Endothelial cell (in vitro differentiated cells): ENCODE data around the gene DDB1. TPM values are rescaled to one million over a fixed set of nuclear protein-coding genes. Genes with fewer than 3 reads are reported as not detected.
"Not testable (repeated sequence)": the region's sequence is repeated elsewhere in the genome, so short reads cannot be mapped to it uniquely, and the experiment has no call there.

Experiments used
- DNase-seq: peaks from one replicate; pipeline ENCODE4 v3.0.0; 2021; ENCODE audit warnings: low spot score
- H3K27ac Mint-ChIP-seq: one replicate; pipeline ENCODE4 v1.8.0; 2021; ENCODE audit warnings: mixed read lengths, inconsistent platforms; ENCODE audit not compliant: unreplicated experiment
- H3K27me3 Mint-ChIP-seq: one replicate; pipeline ENCODE4 v1.8.0; 2021; ENCODE audit warnings: mild to moderate bottlenecking, moderate library complexity, mixed read lengths, inconsistent platforms; ENCODE audit not compliant: unreplicated experiment
- H3K36me3 Mint-ChIP-seq: one replicate; pipeline ENCODE4 v1.8.0; 2021; ENCODE audit warnings: mild to moderate bottlenecking, low read depth, mixed read lengths, inconsistent platforms; ENCODE audit not compliant: unreplicated experiment
- H3K4me1 Mint-ChIP-seq: one replicate; pipeline ENCODE4 v1.8.0; 2021; ENCODE audit warnings: mild to moderate bottlenecking, mixed read lengths, inconsistent platforms; ENCODE audit not compliant: unreplicated experiment
- H3K4me3 Mint-ChIP-seq: one replicate; pipeline ENCODE4 v1.8.0; 2021; ENCODE audit warnings: mild to moderate bottlenecking, mixed read lengths, inconsistent platforms; ENCODE audit not compliant: unreplicated experiment
- H3K9me3 Mint-ChIP-seq: one replicate; pipeline ENCODE4 v1.8.0; 2021; ENCODE audit warnings: mixed read lengths, inconsistent platforms; ENCODE audit not compliant: unreplicated experiment
- total RNA-seq: library from RNA; stranded (reverse); fragmentation: NEBNext Ultra II Directional; extraction: Animal tissue kit (Norgen Biotek cat#: 25700); gene quantifications from one replicate; pipeline ENCODE4 v1.2.1, GENCODE V29; 2021; ENCODE audit not compliant: unreplicated experiment
- TF ChIP-seq, protein P1 (sequence below): fragments of 200-600 bp; sonication (generic); IDR thresholded peaks from one replicate; pipeline ENCODE4 v1.5.0; 2021; ENCODE audit warnings: antibody characterized with exemption; ENCODE audit not compliant: unreplicated experiment

The DDB1 gene
- total RNA-seq, 1 donor from 2014 or later, result 239 TPM

DNA sequence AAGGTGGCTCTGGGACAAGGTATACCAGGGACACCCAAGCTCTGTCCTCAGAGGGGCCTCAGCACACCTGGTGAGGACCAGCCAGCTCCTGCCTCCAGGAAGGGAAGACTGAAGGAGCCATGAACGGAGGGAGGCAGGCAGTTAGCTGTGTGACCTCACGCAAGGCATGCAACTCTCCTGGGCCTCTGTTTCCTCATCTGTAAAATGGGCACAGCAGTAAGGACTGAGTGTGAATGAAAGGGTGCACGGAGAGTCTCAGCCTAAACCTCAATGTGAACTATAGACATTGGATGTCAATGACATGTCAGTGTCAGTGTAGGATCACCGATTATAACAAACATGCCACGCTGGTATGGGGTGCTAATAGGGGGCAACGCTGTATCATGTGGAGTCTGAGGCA lies 73.5 kb downstream of the DDB1 start:
- peaks cover 2% of the 10 kb centered on the region for H3K27me3 Mint-ChIP-seq
- no peaks in the 10 kb centered on the region for H3K4me1 Mint-ChIP-seq
- H3K27ac Mint-ChIP-seq, result no peak overlapping the region
- peaks cover 12% of the 10 kb centered on the region for H3K36me3 Mint-ChIP-seq
- no peak overlapping the region for H3K4me3 Mint-ChIP-seq
- DNase-seq, result no peak
- TF ChIP-seq, protein P1, sequence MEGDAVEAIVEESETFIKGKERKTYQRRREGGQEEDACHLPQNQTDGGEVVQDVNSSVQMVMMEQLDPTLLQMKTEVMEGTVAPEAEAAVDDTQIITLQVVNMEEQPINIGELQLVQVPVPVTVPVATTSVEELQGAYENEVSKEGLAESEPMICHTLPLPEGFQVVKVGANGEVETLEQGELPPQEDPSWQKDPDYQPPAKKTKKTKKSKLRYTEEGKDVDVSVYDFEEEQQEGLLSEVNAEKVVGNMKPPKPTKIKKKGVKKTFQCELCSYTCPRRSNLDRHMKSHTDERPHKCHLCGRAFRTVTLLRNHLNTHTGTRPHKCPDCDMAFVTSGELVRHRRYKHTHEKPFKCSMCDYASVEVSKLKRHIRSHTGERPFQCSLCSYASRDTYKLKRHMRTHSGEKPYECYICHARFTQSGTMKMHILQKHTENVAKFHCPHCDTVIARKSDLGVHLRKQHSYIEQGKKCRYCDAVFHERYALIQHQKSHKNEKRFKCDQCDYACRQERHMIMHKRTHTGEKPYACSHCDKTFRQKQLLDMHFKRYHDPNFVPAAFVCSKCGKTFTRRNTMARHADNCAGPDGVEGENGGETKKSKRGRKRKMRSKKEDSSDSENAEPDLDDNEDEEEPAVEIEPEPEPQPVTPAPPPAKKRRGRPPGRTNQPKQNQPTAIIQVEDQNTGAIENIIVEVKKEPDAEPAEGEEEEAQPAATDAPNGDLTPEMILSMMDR, result no peak
- H3K9me3 Mint-ChIP-seq, result no peaks in the 10 kb centered on the region

DNA sequence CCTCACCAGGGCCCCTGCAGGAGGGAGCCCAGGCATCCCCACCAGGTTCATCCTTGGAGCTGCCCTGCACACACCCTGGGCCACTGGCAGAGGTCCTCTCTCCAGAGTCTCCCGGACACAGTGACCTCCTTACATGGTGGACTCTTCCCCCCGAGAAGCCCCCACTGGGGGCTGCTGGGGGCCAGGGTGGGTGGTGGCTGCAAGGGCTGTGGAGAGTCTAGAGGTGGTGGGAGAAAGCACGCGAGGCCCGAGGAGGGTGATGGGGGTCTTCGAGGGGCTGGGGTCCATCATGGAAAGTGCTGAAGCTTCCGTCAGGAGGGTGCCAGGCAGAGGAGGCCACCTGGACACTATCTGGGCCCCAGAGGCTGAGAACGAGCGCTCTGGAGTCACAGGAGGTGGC lies 74.4 kb downstream of the DDB1 start:
- H3K4me1 Mint-ChIP-seq, result no peaks in the 10 kb centered on the region
- DNase-seq, result no peak
- H3K27me3 Mint-ChIP-seq, result peaks cover 1% of the 10 kb centered on the region
- H3K4me3 Mint-ChIP-seq, result no peak overlapping the region
- TF ChIP-seq, protein P1, result no peak
- H3K27ac Mint-ChIP-seq, result no peak overlapping the region
- no peaks in the 10 kb centered on the region for H3K9me3 Mint-ChIP-seq
- peaks cover 12% of the 10 kb centered on the region for H3K36me3 Mint-ChIP-seq

DNA sequence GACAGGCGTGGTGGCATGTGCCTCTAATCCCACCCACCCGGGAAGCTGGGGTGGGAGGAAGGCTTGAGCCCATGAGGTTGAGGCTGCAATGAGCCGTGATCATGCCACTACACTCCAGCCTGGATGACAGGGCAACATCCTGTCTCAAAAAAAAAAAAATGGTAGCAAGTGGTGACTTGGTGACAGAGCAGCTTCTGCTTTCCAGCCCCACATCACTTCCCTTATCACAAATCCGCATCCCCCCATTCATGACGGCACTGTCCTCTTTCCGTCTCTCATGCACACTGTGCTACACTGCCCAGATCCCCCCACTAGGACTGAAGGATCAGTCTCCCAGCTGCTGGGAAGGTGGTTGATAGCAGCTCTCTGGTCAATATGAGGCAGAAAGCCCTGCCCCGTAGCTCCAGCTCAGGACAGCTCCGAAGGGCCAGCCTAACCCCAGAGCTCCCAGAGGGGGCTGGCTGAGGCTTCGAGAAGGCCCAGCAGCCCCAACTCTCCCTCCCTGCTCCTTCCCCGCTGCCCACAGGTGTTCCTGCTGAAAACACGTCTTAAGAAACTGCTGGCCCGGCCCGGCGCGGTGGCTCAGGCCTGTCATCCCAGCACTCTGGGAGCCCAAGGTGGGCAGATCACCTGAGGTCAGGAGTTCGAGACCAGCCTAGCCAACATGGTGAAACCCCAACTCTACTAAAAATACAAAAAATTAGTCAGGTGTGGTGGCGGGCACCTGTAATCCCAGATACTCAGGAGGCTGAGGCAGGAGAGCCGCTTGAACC lies 76.0 kb downstream of the DDB1 start:
- TF ChIP-seq, protein P1, result no peak
- Mint-ChIP-seq H3K4me1 (no peaks in the 10 kb centered on the region), H3K9me3 (no peaks in the 10 kb centered on the region), H3K4me3 (no peak overlapping the region), H3K36me3 (peaks cover 12% of the 10 kb centered on the region), H3K27me3 (peaks cover 2% of the 10 kb centered on the region), H3K27ac (no peak overlapping the region)
- no peak for DNase-seq

DNA sequence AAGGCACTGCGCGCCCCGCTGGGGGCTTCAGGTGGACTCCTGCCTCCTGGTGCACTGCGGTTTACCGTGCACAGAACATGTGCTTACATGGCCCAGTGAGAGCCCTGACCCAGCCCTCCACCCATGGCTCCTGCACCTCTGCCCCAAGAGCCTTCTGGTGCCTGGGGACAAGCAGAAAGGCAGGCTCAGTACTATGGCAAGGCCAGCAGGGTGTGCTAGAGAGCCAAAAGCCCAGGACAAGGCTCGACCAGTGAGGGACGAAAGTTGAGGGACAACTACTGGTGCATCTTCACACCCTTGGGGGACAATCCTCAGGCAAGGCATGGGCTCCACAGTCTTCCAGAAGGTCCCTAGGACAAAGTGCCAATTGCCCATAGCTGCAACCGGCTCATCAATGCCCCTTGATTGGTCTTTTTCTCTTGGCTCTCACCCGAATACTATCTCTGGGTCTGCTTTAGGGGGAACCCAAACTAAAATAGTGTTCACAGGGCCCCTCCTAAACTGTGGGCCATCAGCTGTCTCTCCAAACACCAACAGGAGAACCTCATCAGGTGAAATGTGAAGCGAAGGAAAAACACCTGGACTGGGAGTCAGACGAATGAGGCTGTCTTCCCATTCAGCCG lies 78.4 kb downstream of the DDB1 start:
- H3K27ac Mint-ChIP-seq, result no peak overlapping the region
- DNase-seq, result peak; percentile 77
- no peak overlapping the region for H3K4me3 Mint-ChIP-seq
- H3K27me3 Mint-ChIP-seq, result peaks cover 4% of the 10 kb centered on the region
- TF ChIP-seq, protein P1, result peak; percentile 76
- H3K4me1 Mint-ChIP-seq, result no peaks in the 10 kb centered on the region
- H3K9me3 Mint-ChIP-seq, result no peaks in the 10 kb centered on the region
- H3K36me3 Mint-ChIP-seq, result peaks cover 8% of the 10 kb centered on the region

DNA sequence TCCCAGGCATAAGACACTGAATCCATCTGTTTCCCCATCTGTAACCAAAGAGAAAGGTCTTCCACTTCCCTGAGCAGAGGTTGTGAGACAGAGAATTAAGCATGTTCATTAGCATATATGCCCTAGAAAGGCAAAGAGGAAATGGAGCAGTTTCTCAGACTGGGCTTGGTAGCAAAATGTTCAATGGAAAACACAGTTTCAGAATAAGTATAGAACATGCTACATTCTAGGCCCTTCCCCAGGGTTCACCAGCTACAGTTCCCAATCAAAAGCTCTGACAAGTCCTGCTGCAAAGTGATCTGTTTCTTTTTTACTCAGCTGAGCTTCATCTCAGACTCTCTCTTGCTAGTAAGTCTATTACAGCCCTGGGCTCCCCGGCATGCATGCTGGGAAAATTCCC lies 80.6 kb downstream of the DDB1 start:
- H3K36me3 Mint-ChIP-seq, H3K27ac Mint-ChIP-seq, H3K27me3 Mint-ChIP-seq, H3K4me3 Mint-ChIP-seq, H3K4me1 Mint-ChIP-seq, H3K9me3 Mint-ChIP-seq, DNase-seq: not testable (repeated sequence)

DNA sequence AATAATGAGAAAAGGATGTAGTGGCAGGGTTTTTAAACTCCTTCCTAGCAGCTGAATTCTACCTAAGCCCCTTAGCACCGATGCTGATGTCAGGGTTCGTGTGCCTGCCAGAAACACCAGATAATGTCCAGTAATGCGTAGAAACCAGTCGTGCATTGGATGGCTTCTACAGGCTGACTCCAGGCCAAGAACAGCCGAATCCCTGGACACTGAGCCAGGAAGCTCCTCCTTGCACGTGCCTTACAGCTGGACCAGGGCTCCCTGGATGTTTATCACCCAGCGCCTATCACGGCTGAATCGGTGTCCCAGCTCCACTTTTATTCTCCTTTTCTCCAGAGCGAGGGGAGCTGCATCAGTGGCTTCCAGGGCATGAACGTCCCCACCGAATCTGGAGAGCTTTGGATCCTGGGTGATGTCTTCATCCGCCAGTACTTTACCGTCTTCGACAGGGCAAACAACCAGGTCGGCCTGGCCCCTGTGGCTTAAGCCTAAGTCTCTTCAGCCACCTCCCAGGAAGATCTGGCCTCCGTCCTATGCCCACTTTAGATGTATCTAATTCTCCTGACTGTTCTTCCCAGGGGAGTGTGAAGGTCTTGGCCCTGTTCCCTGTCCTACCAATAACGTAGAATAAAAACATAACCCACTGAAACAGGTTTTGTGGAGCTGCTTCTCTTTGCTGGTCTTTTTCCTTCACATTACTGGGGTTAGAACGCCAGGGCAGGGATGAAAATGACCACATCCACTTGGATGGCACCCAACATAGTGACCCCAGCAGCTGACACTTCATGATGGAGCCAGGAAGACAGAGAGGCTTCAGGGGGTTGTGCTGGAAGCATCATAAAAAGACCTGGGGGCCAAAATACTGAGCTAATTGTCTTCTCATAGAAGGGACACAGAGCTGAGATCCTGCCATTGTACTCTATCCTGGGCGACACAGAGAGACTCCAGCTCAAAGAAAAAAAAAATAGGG lies 81.8 kb downstream of the DDB1 start:
- not testable (repeated sequence) for H3K27me3 Mint-ChIP-seq, H3K4me3 Mint-ChIP-seq, H3K27ac Mint-ChIP-seq, H3K36me3 Mint-ChIP-seq, H3K4me1 Mint-ChIP-seq, H3K9me3 Mint-ChIP-seq, DNase-seq
